A549 (cell line): Measurements from ENCODE around the gene CCDC43. TPM values are rescaled to one million over a fixed set of nuclear protein-coding genes. Genes with fewer than 3 reads are reported as not detected.

Experiments
- ATAC-seq, 2 experiments: fragments of 200-7000 bp in 1 of 2; fragments of >200 bp in 1 of 2; cut with Nextera tagmentation in 1 of 2; cut with Tn5 transposase in 1 of 2; 3 replicates each; pipeline versions ENCODE4 v1.8.0 to v1.9.1; 2018 to 2020; ENCODE audit warnings: mild to moderate bottlenecking in 1 of 2, moderate library complexity in 1 of 2
- CTCF ChIA-PET: fragments of 300-600 bp; sonication (Branson Sonifier 250); formaldehyde crosslinking; extraction: SDS; loops from one replicate; lab custom pipeline; 2021; ENCODE audit warnings: antibody characterized with exemption, inconsistent platforms; lab: Yijun Ruan, JAX
- POLR2A ChIA-PET: fragments of 350-600 bp; formaldehyde crosslinking; extraction: SDS; loops from one replicate; lab custom pipeline; 2021; ENCODE audit warnings: antibody characterized with exemption, inconsistent platforms; lab: Yijun Ruan, JAX
- DNase-seq, 2 experiments: peaks; one replicate each; pipeline versions ENCODE4 v3.0.0 to v3.0.0-alpha.2; 2011 to 2016; ENCODE audit warnings: low read depth in 1 of 2, low spot score in 1 of 2
- FAIRE-seq: peaks from 2 replicates; lab custom pipeline; 2011; peaks lifted over from hg19 to GRCh38; lab: Jason Lieb, UNC
- H3K27ac ChIP-seq, 2 experiments: fragments of >200 bp; sonication (Bioruptor Twin); formaldehyde crosslinking; 3 replicates each; pipeline ENCODE4 v1.5.1; 2016 to 2017
- H3K4me1 ChIP-seq: fragments of >200 bp; sonication (Bioruptor Twin); formaldehyde crosslinking; 3 replicates; pipeline ENCODE4 v1.6.1; 2016
- H3K4me2 ChIP-seq: fragments of >200 bp; sonication (Bioruptor Twin); formaldehyde crosslinking; 3 replicates; pipeline ENCODE4 v1.6.1; 2016
- H3K4me3 ChIP-seq: fragments of >200 bp; sonication (Bioruptor Twin); formaldehyde crosslinking; 3 replicates; pipeline ENCODE4 v1.5.1; 2016
- H3K9me3 ChIP-seq: fragments of >200 bp; sonication (Bioruptor Twin); formaldehyde crosslinking; 3 replicates; pipeline ENCODE4 v1.6.1; 2016
- BCL3 ChIP-seq: fragments of >200 bp; sonication (Bioruptor Twin); formaldehyde crosslinking; IDR thresholded peaks from 3 replicates; pipeline ENCODE4 v1.6.1; 2016
- BHLHE40 ChIP-seq: IDR thresholded peaks from 2 replicates; pipeline ENCODE4 v1.6.1; 2012; ENCODE audit warnings: low read depth, low read length, inconsistent platforms
- CBX2 ChIP-seq: fragments of 200-600 bp; sonication (generic); IDR thresholded peaks from 2 replicates; pipeline ENCODE4 v1.6.1; 2016; ENCODE audit warnings: low read depth, mild to moderate bottlenecking, borderline replicate concordance
- CBX8 ChIP-seq: fragments of 200-600 bp; sonication (generic); IDR thresholded peaks from 2 replicates; pipeline ENCODE4 v1.6.1; 2016
- CEBPB ChIP-seq, 2 experiments: fragments of >200 bp in 1 of 2; sonication (Bioruptor Twin) in 1 of 2; formaldehyde crosslinking in 1 of 2; IDR thresholded peaks; 2 replicates each; pipeline ENCODE4 v1.6.1; 2012 to 2016
- CHD2 ChIP-seq: fragments of 150-350 bp; IDR thresholded peaks from 2 replicates; pipeline ENCODE4 v1.6.1; 2014; ENCODE audit warnings: low read length; ENCODE audit not compliant: partially characterized antibody
- ELK1 ChIP-seq: fragments of 150-350 bp; IDR thresholded peaks from 2 replicates; pipeline ENCODE4 v1.6.1; 2014; ENCODE audit warnings: low read depth, mild to moderate bottlenecking, low read length
- EP300 ChIP-seq, 2 experiments: fragments of >200 bp; sonication (Bioruptor Twin); formaldehyde crosslinking; IDR thresholded peaks; 2 replicates in 1 of 2; 3 replicates in 1 of 2; pipeline ENCODE4 v1.6.1; 2016 to 2017
- FOSB ChIP-seq: fragments of 250-450 bp; sonication (Bioruptor Pico); IDR thresholded peaks from 2 replicates; pipeline ENCODE4 v1.5.0; 2020; ENCODE audit warnings: mild to moderate bottlenecking, moderate library complexity
- GATA3 ChIP-seq: IDR thresholded peaks from 2 replicates; pipeline ENCODE4 v1.6.1; 2012; ENCODE audit warnings: borderline replicate concordance
- JUNB ChIP-seq: fragments of >200 bp; sonication (Bioruptor Twin); formaldehyde crosslinking; IDR thresholded peaks from 2 replicates; pipeline ENCODE4 v1.6.1; 2016
- NPAS2 ChIP-seq: fragments of 250-450 bp; sonication (Bioruptor Pico); IDR thresholded peaks from 2 replicates; pipeline ENCODE4 v1.8.0; 2022; ENCODE audit warnings: mild to moderate bottlenecking, moderate library complexity, borderline replicate concordance
- NR3C1 ChIP-seq: fragments of >200 bp; sonication (Bioruptor Twin); formaldehyde crosslinking; IDR thresholded peaks from 3 replicates; pipeline ENCODE4 v1.6.1; 2017
- PBX3 ChIP-seq: IDR thresholded peaks from 2 replicates; pipeline ENCODE4 v1.6.1; 2012
- POLR2AphosphoS2 ChIP-seq: conservative IDR thresholded peaks from 2 replicates; pipeline ENCODE4 v1.6.1; 2012; ENCODE audit warnings: low read length, improper control_type of control experiment, inconsistent platforms
- RARB ChIP-seq: fragments of 250-450 bp; sonication (Bioruptor Pico); IDR thresholded peaks from 2 replicates; pipeline ENCODE4 v1.8.0; 2021; ENCODE audit warnings: mild to moderate bottlenecking, moderate library complexity
- REST ChIP-seq: fragments of 200-600 bp; sonication (generic); IDR thresholded peaks from 2 replicates; pipeline ENCODE4 v1.6.1; 2016; ENCODE audit warnings: antibody characterized with exemption, mild to moderate bottlenecking, moderate library complexity
- SMC3 ChIP-seq: fragments of >200 bp; sonication (Bioruptor Twin); formaldehyde crosslinking; IDR thresholded peaks from 3 replicates; pipeline ENCODE4 v1.6.1; 2018; ENCODE audit warnings: inconsistent platforms
- TFCP2L1 ChIP-seq: fragments of 250-450 bp; sonication (Bioruptor Pico); IDR thresholded peaks from 2 replicates; pipeline ENCODE4 v1.5.0; 2021; ENCODE audit warnings: mild to moderate bottlenecking
- ZFP36 ChIP-seq: fragments of 450-650 bp; IDR thresholded peaks from 2 replicates; pipeline ENCODE4 v1.6.1; 2014; ENCODE audit warnings: borderline replicate concordance; ENCODE audit not compliant: partially characterized antibody
- WGBS: methylation state at CpG from one replicate; pipeline ENCODE4 v1.1.6; 2017; ENCODE audit errors: missing lambda C conversion rate; 5-methylcytosine and 5-hydroxymethylcytosine counted together
- polyA plus RNA-seq, 4 experiments: library from polyadenylated mRNA; depleted of rRNA in 3 of 4; stranded (reverse); fragments of >200 nt; fragmentation: RNase III in 1 of 4; extraction: RNeasy Plus Mini Kit Qiagen cat#74134 plus additional on column Dnase treatment in 1 of 4; gene quantifications; 2 replicates in 3 of 4; 3 replicates in 1 of 4; pipeline ENCODE4 v1.2.3, GENCODE V29; 2011 to 2017

Gene CCDC43
- polyA plus RNA-seq, 2 of the 4 experiments (the other 2 are of a cell fraction) = 34.3 to 37.3 TPM

- CTCF ChIA-PET = interaction anchor here (0.6 to 5.4 kb wide), 10 partner anchors 9 to 436 kb away, joined by 3 to 43 read pairs (median 4); partner anchors contain the start of gene MEIOC
- WGBS = 60% methylated on average over 4 of the region's 4 CpGs
- ATAC-seq = no peak
Observed at GRCh38 chr17:44646280-44646679, 43.3 kb downstream of the CCDC43 start.

GRCh38 chr17:44645341-44645740, 44.2 kb downstream of the CCDC43 start:
- no peak for FAIRE-seq

More at GRCh38 chr17:44646280-44646679, 43.3 kb downstream of the CCDC43 start:
- no peak for FAIRE-seq
- Histone ChIP-seq H3K9me3 (no peaks in the 10 kb centered on the region), H3K4me3 (no peak overlapping the region), H3K4me2 (no peak overlapping the region), H3K4me1 (no peaks in the 10 kb centered on the region), H3K27ac (no peak overlapping the region)
- DNase-seq = no peak
- POLR2A ChIA-PET = interaction anchor here (0.7 kb wide), 1 partner anchor 119 kb away, joined by 3 read pairs; no protein-coding TSS in a partner anchor
- TF ChIP-seq JUNB (no peak), CBX8 (no peak), FOSB (CRISPR knock-in tag) (no peak), GATA3 (no peak), ZFP36 (no peak), RARB (CRISPR knock-in tag) (no peak), PBX3 (no peak)

GRCh38 chr17:44642834-44643233, 46.7 kb downstream of the CCDC43 start:
- 60% methylated on average over 7 of the region's 7 CpGs for WGBS
- Histone ChIP-seq H3K27ac (no peak overlapping the region), H3K9me3 (no peaks in the 10 kb centered on the region), H3K4me1 (no peaks in the 10 kb centered on the region), H3K4me3 (no peak overlapping the region), H3K4me2 (no peak overlapping the region)
- DNase-seq (no peak), ATAC-seq (no peak), FAIRE-seq (peak; percentile 23)
- POLR2A ChIA-PET = no interaction called here
- no peak for TF ChIP-seq BCL3
- no peak for TF ChIP-seq TFCP2L1 (CRISPR knock-in tag)
- TF ChIP-seq BHLHE40 = no peak
- TF ChIP-seq PBX3 = no peak
- TF ChIP-seq SMC3 = no peak
- TF ChIP-seq NPAS2 (CRISPR knock-in tag) = no peak
- TF ChIP-seq FOSB (CRISPR knock-in tag) = no peak
- TF ChIP-seq POLR2AphosphoS2 = no peak
- TF ChIP-seq NR3C1 = no peak
- CTCF ChIA-PET = interaction anchor here (1.0 to 5.4 kb wide), 3 partner anchors 8 to 109 kb away, joined by 4 to 43 read pairs (median 26); partner anchors contain the start of gene MEIOC

More at GRCh38 chr17:44645341-44645740, 44.2 kb downstream of the CCDC43 start:
- CTCF ChIA-PET = interaction anchor here (1.4 to 5.4 kb wide), 7 partner anchors 8 to 435 kb away, joined by 3 to 43 read pairs (median 8); partner anchors contain the start of gene MEIOC
- H3K27ac ChIP-seq = no peak overlapping the region
- no peak for ATAC-seq
- no peak for TF ChIP-seq REST
- TF ChIP-seq EP300 (IDR thresholded peaks at IDR 0.05) = no peak
- no peak for TF ChIP-seq CEBPB (IDR thresholded peaks at IDR 0.05)
- TF ChIP-seq CHD2 = no peak
- no peak for TF ChIP-seq CBX2
- TF ChIP-seq ELK1 = no peak
- TF ChIP-seq SMC3 = no peak
- no peak overlapping the region for H3K4me3 ChIP-seq
- POLR2A ChIA-PET = no interaction called here
- no peaks in the 10 kb centered on the region for H3K4me1 ChIP-seq
- H3K4me2 ChIP-seq = no peak overlapping the region
- WGBS = 88% methylated on average over 12 of the region's 12 CpGs
- no peaks in the 10 kb centered on the region for H3K9me3 ChIP-seq
- no peak for DNase-seq
